GM04503 (cell line): Measurements from ENCODE around the gene IFT74.
"Not testable (repeated sequence)": the region's sequence is repeated elsewhere in the genome, so short reads cannot be mapped to it uniquely, and the experiment has no call there.

ENCODE experiments used
- DNase-seq: peaks from one replicate; pipeline ENCODE4 v3.0.0-alpha.2; 2012; ENCODE audit warnings: low read depth

IFT74 gene

GRCh38 chr9:27073841-27074728 is 117.9 kb downstream of the IFT74 start:
- no peak for DNase-seq

- no peak for DNase-seq
Observed at GRCh38 chr9:27078685-27079084, 122.5 kb downstream of the IFT74 start.

- no peak for DNase-seq
Observed at GRCh38 chr9:27085456-27085855, 129.2 kb downstream of the IFT74 start.

GRCh38 chr9:27086818-27087680 is 130.8 kb downstream of the IFT74 start:
- no peak for DNase-seq

- peak; percentile 33 for DNase-seq
Observed at GRCh38 chr9:27088981-27089380, 132.8 kb downstream of the IFT74 start.

- no peak for DNase-seq
Observed at GRCh38 chr9:27089706-27090105, 133.5 kb downstream of the IFT74 start.

- no peak for DNase-seq
Observed at GRCh38 chr9:27090231-27090630, 134.0 kb downstream of the IFT74 start.

- DNase-seq: no peak
Observed at GRCh38 chr9:27090711-27091110, 134.5 kb downstream of the IFT74 start.

GRCh38 chr9:27092496-27092895 is 136.3 kb downstream of the IFT74 start:
- not testable (repeated sequence) for DNase-seq

GRCh38 chr9:27093384-27094067 is 137.3 kb downstream of the IFT74 start:
- not testable (repeated sequence) for DNase-seq

- peak; percentile 58 for DNase-seq
Observed at GRCh38 chr9:27094640-27095298, 138.6 kb downstream of the IFT74 start.

- no peak for DNase-seq
Observed at GRCh38 chr9:27107241-27107640, 151.0 kb downstream of the IFT74 start.

GRCh38 chr9:27108981-27109541 is 152.8 kb downstream of the IFT74 start, which contains the start of gene TEK:
TEK (plus strand) TSS chr9:27109225; CDS start chr9:27109591, 366 bp downstream.
- DNase-seq: no peak

GRCh38 chr9:27109621-27110020 is 153.4 kb downstream of the IFT74 start:
- DNase-seq: no peak

GRCh38 chr9:27110181-27110580 is 154.0 kb downstream of the IFT74 start:
- DNase-seq: no peak

GRCh38 chr9:27112235-27112634 is 156.0 kb downstream of the IFT74 start:
- no peak for DNase-seq
